GM12878 (cell line): ENCODE data around the gene DTX1. TPM values are rescaled to one million over a fixed set of nuclear protein-coding genes. Genes with fewer than 3 reads are reported as not detected.
A peak's percentile ranks its signal among the peaks of the same experiment; 100 is the strongest.

Experiments
- IRF4 ChIP-seq: IDR thresholded peaks from 2 replicates; pipeline ENCODE4 v1.6.1; 2011; ENCODE audit warnings: low read depth, low read length
- ZNF687 ChIP-seq: fragments of 450-650 bp; IDR thresholded peaks from 2 replicates; pipeline ENCODE4 v1.6.1; 2017; ENCODE audit warnings: mild to moderate bottlenecking, moderate library complexity
- polyA plus RNA-seq, 11 experiments: library from polyadenylated mRNA; depleted of rRNA in 4 of 11; unstranded in 6 of 11; stranded (reverse) in 5 of 11; fragments of >200 nt; fragmentation: Nextera tagmentation in 4 of 11; fragmentation: Illumina TruSeq in 1 of 11; extraction: Ambion mirVana in 4 of 11; extraction: Trizol in 1 of 11; gene quantifications; 1 replicate in 1 of 11; 2 replicates in 10 of 11; pipeline versions ENCODE4 v1.2.1 to v1.2.3, GENCODE V29; 2011 to 2016; ENCODE audit warnings: inconsistent platforms in 2 of 11, missing spikeins in 2 of 11, low read depth in 1 of 11
- total RNA-seq, 4 experiments: library from RNA; depleted of rRNA in 3 of 4; stranded (reverse); fragments of >200 nt in 3 of 4; fragmentation: Illumina TruSeq in 1 of 4; extraction: Trizol in 1 of 4; gene quantifications; 2 replicates each; pipeline versions ENCODE4 v1.2.1 to v1.2.3, GENCODE V29; 2013 to 2021
- TF ChIP-seq, protein P1 (sequence below): fragments of 450-650 bp; conservative IDR thresholded peaks from 2 replicates; pipeline ENCODE4 v1.6.1; 2017; ENCODE audit warnings: mild to moderate bottlenecking, moderate library complexity
- TF ChIP-seq, protein P2 (sequence below): IDR thresholded peaks from 2 replicates; pipeline ENCODE4 v1.6.1; 2012; ENCODE audit warnings: improper control_type of control experiment, low read depth, low read length; ENCODE audit not compliant: insufficient replicate concordance

Gene DTX1
- total and polyA plus RNA-seq, 10 of the 15 experiments (the other 5 are each of a cell fraction or from before 2014, with no cell fraction given), result 0.09 to 2.8 (median 0.66) TPM

DNA sequence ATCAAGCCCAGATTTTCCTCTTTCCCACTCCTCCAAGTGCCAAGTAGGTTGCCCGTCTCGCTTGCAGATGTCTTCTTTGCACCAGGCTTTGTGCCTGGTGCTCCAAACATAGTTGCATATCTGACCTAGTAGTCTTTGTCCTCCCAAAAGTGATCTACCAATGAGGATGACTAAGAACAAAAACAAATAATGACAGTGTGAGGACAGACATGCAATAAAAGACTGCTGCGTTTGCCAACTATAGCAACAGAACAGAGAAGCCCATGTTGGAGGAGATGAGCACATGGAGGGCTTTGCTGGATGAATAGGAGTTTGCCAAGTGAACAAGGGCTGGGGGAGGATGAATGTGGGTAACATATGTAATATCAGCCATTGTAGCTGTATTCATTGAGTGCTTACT, 15.6 kb downstream of the DTX1 start (continued):
- TF ChIP-seq, protein P1, sequence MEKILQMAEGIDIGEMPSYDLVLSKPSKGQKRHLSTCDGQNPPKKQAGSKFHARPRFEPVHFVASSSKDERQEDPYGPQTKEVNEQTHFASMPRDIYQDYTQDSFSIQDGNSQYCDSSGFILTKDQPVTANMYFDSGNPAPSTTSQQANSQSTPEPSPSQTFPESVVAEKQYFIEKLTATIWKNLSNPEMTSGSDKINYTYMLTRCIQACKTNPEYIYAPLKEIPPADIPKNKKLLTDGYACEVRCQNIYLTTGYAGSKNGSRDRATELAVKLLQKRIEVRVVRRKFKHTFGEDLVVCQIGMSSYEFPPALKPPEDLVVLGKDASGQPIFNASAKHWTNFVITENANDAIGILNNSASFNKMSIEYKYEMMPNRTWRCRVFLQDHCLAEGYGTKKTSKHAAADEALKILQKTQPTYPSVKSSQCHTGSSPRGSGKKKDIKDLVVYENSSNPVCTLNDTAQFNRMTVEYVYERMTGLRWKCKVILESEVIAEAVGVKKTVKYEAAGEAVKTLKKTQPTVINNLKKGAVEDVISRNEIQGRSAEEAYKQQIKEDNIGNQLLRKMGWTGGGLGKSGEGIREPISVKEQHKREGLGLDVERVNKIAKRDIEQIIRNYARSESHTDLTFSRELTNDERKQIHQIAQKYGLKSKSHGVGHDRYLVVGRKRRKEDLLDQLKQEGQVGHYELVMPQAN, result no peak
- TF ChIP-seq ZNF687, result 0 out of 2 replicates have a peak, but pooled peaks have one; percentile 64
- TF ChIP-seq, protein P2, sequence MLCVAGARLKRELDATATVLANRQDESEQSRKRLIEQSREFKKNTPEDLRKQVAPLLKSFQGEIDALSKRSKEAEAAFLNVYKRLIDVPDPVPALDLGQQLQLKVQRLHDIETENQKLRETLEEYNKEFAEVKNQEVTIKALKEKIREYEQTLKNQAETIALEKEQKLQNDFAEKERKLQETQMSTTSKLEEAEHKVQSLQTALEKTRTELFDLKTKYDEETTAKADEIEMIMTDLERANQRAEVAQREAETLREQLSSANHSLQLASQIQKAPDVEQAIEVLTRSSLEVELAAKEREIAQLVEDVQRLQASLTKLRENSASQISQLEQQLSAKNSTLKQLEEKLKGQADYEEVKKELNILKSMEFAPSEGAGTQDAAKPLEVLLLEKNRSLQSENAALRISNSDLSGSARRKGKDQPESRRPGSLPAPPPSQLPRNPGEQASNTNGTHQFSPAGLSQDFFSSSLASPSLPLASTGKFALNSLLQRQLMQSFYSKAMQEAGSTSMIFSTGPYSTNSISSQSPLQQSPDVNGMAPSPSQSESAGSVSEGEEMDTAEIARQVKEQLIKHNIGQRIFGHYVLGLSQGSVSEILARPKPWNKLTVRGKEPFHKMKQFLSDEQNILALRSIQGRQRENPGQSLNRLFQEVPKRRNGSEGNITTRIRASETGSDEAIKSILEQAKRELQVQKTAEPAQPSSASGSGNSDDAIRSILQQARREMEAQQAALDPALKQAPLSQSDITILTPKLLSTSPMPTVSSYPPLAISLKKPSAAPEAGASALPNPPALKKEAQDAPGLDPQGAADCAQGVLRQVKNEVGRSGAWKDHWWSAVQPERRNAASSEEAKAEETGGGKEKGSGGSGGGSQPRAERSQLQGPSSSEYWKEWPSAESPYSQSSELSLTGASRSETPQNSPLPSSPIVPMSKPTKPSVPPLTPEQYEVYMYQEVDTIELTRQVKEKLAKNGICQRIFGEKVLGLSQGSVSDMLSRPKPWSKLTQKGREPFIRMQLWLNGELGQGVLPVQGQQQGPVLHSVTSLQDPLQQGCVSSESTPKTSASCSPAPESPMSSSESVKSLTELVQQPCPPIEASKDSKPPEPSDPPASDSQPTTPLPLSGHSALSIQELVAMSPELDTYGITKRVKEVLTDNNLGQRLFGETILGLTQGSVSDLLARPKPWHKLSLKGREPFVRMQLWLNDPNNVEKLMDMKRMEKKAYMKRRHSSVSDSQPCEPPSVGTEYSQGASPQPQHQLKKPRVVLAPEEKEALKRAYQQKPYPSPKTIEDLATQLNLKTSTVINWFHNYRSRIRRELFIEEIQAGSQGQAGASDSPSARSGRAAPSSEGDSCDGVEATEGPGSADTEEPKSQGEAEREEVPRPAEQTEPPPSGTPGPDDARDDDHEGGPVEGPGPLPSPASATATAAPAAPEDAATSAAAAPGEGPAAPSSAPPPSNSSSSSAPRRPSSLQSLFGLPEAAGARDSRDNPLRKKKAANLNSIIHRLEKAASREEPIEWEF, result no peak
- TF ChIP-seq IRF4, result peak; percentile 53; the same call in 1 of the 2 replicates
- TF ChIP-seq, all 136 proteins: peak for 5
